OCI-LY3 (cell line): ENCODE measurements around the gene DNMT1.

Experiments
- EZH2phosphoT487 ChIP-seq: fragments of 200-600 bp; shearing (Covaris generic); IDR thresholded peaks from 2 replicates; pipeline ENCODE4 v1.6.1; 2018; ENCODE audit warnings: antibody characterized with exemption, mixed run types, low read depth
- TF ChIP-seq, protein P1 (sequence below): fragments of 200-600, 300-600 bp; sonication (generic); IDR thresholded peaks from 2 replicates; pipeline ENCODE4 v1.5.1; 2014; ENCODE audit warnings: antibody characterized with exemption, low read length, low read depth

DNA sequence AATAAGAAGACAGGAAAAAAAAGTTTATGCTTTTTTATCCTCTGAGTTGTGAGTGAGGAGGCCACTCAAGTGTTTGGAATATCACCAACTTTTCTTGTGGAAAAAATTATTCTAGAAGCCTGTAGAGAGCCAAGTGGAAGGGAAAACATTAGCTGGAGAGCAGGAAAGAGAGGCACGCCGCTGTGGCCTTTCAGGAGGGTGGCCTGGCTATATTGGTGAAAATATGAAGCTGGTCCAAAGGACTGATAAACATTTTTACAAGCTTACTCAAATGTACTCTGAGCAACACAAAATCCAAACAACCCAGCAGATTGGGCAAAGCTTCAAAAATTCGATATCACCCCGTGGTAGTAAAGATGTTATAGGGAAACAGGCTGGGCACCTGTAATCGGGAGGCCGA lies 72.7 kb downstream of the DNMT1 start:
- TF ChIP-seq, protein P1, sequence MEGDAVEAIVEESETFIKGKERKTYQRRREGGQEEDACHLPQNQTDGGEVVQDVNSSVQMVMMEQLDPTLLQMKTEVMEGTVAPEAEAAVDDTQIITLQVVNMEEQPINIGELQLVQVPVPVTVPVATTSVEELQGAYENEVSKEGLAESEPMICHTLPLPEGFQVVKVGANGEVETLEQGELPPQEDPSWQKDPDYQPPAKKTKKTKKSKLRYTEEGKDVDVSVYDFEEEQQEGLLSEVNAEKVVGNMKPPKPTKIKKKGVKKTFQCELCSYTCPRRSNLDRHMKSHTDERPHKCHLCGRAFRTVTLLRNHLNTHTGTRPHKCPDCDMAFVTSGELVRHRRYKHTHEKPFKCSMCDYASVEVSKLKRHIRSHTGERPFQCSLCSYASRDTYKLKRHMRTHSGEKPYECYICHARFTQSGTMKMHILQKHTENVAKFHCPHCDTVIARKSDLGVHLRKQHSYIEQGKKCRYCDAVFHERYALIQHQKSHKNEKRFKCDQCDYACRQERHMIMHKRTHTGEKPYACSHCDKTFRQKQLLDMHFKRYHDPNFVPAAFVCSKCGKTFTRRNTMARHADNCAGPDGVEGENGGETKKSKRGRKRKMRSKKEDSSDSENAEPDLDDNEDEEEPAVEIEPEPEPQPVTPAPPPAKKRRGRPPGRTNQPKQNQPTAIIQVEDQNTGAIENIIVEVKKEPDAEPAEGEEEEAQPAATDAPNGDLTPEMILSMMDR, result no peak
- TF ChIP-seq EZH2phosphoT487, result no peak
